Astrocyte of the cerebellum (primary cell): ENCODE measurements around the gene TENM4.
"Not testable (repeated sequence)": the region's sequence is repeated elsewhere in the genome, so short reads cannot be mapped to it uniquely, and the experiment has no call there.

Source experiments
- DNase-seq: peaks from one replicate; pipeline ENCODE4 v3.0.0-alpha.2; 2011; ENCODE audit warnings: low read depth
- H3K4me3 ChIP-seq: 2 replicates; pipeline ENCODE4 v1.5.1; 2011; ENCODE audit warnings: mild to moderate bottlenecking, low read depth, low read length, moderate library complexity
- CTCF ChIP-seq: IDR thresholded peaks from 2 replicates; pipeline ENCODE4 v1.5.1; 2012; ENCODE audit warnings: low read length, low read depth, moderate library complexity, mild to moderate bottlenecking; ENCODE audit errors: missing control alignments
- in situ Hi-C: cut with HindIII; loops from 2 replicates; pipeline ENCODE4 v1.10.0; 2017; ENCODE audit warnings: low sequenced_read_pairs

The TENM4 gene

GRCh38 chr11:79192836-79193235 lies 248.0 kb downstream of the TENM4 start:
- no peak for DNase-seq
- in situ Hi-C loops: no loop called here
- TF ChIP-seq CTCF: no peak
- no peak overlapping the region for H3K4me3 ChIP-seq

- H3K4me3 ChIP-seq, DNase-seq, in situ Hi-C loops: not testable (repeated sequence)
Measured at GRCh38 chr11:79191716-79192115, 249.1 kb downstream of the TENM4 start.

GRCh38 chr11:79190553-79190952 lies 250.3 kb downstream of the TENM4 start:
- in situ Hi-C loops, H3K4me3 ChIP-seq, DNase-seq: not testable (repeated sequence)

- no peak overlapping the region for H3K4me3 ChIP-seq
- no peak for TF ChIP-seq CTCF
- no peak for DNase-seq
- in situ Hi-C loops: no loop called here
Measured at GRCh38 chr11:79189601-79190000, 251.2 kb downstream of the TENM4 start.

GRCh38 chr11:79189055-79189454 lies 251.8 kb downstream of the TENM4 start:
- H3K4me3 ChIP-seq: no peak overlapping the region
- in situ Hi-C loops: no loop called here
- no peak for TF ChIP-seq CTCF
- DNase-seq: no peak

GRCh38 chr11:79186669-79187068 lies 254.2 kb downstream of the TENM4 start:
- no peak overlapping the region for H3K4me3 ChIP-seq
- no peak for DNase-seq
- no peak for TF ChIP-seq CTCF
- in situ Hi-C loops: no loop called here

- H3K4me3 ChIP-seq: no peak overlapping the region
- TF ChIP-seq CTCF: no peak
- in situ Hi-C loops: no loop called here
- DNase-seq: no peak
Measured at GRCh38 chr11:79185351-79185750, 255.5 kb downstream of the TENM4 start.

GRCh38 chr11:79184285-79184684 lies 256.5 kb downstream of the TENM4 start:
- DNase-seq: no peak
- no peak for TF ChIP-seq CTCF
- in situ Hi-C loops: no loop called here
- no peak overlapping the region for H3K4me3 ChIP-seq
